Activated B cell treated with CpG ODN at 0.5 μM for 24 hours (primary cell): Measurements from ENCODE around the gene CLTCL1. TPM values are rescaled to one million over a fixed set of nuclear protein-coding genes. Genes with fewer than 3 reads are reported as not detected.

Source experiments
- ATAC-seq: fragments of 200-7000 bp; cut with Tn5 transposase; one replicate; pipeline ENCODE4 v1.10.0; 2021; ENCODE audit warnings: low read depth, mild to moderate bottlenecking, moderate library complexity
- CTCF ChIA-PET: fragments of 350-600 bp; sonication (Branson Sonifier 250); formaldehyde crosslinking; loops from one replicate; lab custom pipeline; 2021; ENCODE audit warnings: antibody characterized with exemption; lab: Charles Lee
- POLR2A ChIA-PET: fragments of 350-600 bp; sonication (Branson Sonifier 250); formaldehyde crosslinking; loops from one replicate; lab custom pipeline; 2021; ENCODE audit warnings: antibody characterized with exemption; lab: Charles Lee
- DNase-seq: peaks from one replicate; pipeline ENCODE4 v3.0.0; 2022
- H3K27ac Mint-ChIP-seq: one replicate; pipeline ENCODE4 v1.8.0; 2020; ENCODE audit warnings: mixed read lengths
- H3K27me3 Mint-ChIP-seq: one replicate; pipeline ENCODE4 v1.8.0; 2021; ENCODE audit warnings: mixed read lengths
- H3K36me3 Mint-ChIP-seq: one replicate; pipeline ENCODE4 v1.8.0; 2021; ENCODE audit warnings: low read depth, mixed read lengths
- H3K4me1 Mint-ChIP-seq: one replicate; pipeline ENCODE4 v1.8.0; 2021; ENCODE audit warnings: mixed read lengths
- H3K4me3 Mint-ChIP-seq: one replicate; pipeline ENCODE4 v1.8.0; 2020; ENCODE audit warnings: mild to moderate bottlenecking, mixed read lengths
- H3K9me3 Mint-ChIP-seq: one replicate; pipeline ENCODE4 v1.8.0; 2020; ENCODE audit warnings: mixed read lengths
- intact Hi-C: fragments of 100-400 bp; cut with micrococcal nuclease; formaldehyde crosslinking; loops from one replicate; pipeline ENCODE4 v1.15.1; 2024
- total RNA-seq: library from RNA; stranded (reverse); gene quantifications from 2 replicates; pipeline ENCODE4 v1.2.3, GENCODE V29; 2022
- TF ChIP-seq, protein P1 (sequence below): fragments of 200-600 bp; IDR thresholded peaks from one replicate; pipeline ENCODE4 v1.8.0; 2022; ENCODE audit warnings: antibody characterized with exemption, mild to moderate bottlenecking

The CLTCL1 gene
- total RNA-seq, 1 donor from 2014 or later, result 5.0 TPM

DNA sequence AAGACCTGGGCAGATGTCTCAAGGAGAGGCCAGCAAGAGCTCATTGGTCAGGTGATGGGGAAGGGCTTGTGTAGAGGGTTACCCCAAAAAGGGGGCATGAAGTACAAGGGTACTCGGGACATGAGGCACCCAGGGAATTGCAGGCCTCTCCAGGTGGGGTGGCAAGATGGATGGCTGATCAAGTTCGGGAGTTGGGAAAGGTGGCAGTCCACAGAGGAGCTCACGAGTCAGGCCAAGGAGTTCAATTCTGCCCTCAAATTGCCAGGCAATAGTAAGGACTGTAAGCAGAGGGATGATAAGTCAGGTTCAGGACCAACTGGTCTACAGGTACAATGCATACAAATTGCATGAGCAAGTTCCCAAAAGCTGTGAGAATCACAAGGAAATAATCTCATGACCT, 70.7 kb downstream of the CLTCL1 start:
- POLR2A ChIA-PET, result no interaction called here
- CTCF ChIA-PET, result interaction anchor here (5.2 kb wide), 1 partner anchor 409 kb away, joined by 18 read pairs; no protein-coding TSS in a partner anchor
- no peak overlapping the region for H3K27ac Mint-ChIP-seq

GRCh38 chr22:19218541-19219233, 72.8 kb downstream of the CLTCL1 start:
- TF ChIP-seq, protein P1, sequence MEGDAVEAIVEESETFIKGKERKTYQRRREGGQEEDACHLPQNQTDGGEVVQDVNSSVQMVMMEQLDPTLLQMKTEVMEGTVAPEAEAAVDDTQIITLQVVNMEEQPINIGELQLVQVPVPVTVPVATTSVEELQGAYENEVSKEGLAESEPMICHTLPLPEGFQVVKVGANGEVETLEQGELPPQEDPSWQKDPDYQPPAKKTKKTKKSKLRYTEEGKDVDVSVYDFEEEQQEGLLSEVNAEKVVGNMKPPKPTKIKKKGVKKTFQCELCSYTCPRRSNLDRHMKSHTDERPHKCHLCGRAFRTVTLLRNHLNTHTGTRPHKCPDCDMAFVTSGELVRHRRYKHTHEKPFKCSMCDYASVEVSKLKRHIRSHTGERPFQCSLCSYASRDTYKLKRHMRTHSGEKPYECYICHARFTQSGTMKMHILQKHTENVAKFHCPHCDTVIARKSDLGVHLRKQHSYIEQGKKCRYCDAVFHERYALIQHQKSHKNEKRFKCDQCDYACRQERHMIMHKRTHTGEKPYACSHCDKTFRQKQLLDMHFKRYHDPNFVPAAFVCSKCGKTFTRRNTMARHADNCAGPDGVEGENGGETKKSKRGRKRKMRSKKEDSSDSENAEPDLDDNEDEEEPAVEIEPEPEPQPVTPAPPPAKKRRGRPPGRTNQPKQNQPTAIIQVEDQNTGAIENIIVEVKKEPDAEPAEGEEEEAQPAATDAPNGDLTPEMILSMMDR, result no peak
- intact Hi-C loops, result loop anchor here (1.0 kb wide), 2 partner anchors 260 to 412 kb away; no protein-coding TSS in a partner anchor
- Mint-ChIP-seq H3K27ac (no peak overlapping the region), H3K27me3 (peaks cover 2% of the 10 kb centered on the region), H3K4me1 (peaks cover 4% of the 10 kb centered on the region), H3K4me3 (no peak overlapping the region), H3K36me3 (no peaks in the 10 kb centered on the region), H3K9me3 (no peaks in the 10 kb centered on the region)
- POLR2A ChIA-PET, result interaction anchor here (1.1 kb wide), 1 partner anchor 73 kb away, joined by 12 read pairs; the partner anchor contains the start of gene CLTCL1
- no peak for DNase-seq
- CTCF ChIA-PET, result interaction anchor here (5.2 kb wide), 1 partner anchor 411 kb away, joined by 18 read pairs; no protein-coding TSS in a partner anchor
- ATAC-seq, result no peak

More for the DNA sequence above, 70.7 kb downstream of the CLTCL1 start:
- H3K36me3 Mint-ChIP-seq, result no peaks in the 10 kb centered on the region
- H3K9me3 Mint-ChIP-seq, result no peaks in the 10 kb centered on the region
- TF ChIP-seq, protein P1, result no peak
- peaks cover 4% of the 10 kb centered on the region for H3K4me1 Mint-ChIP-seq
- intact Hi-C loops, result no loop called here
- H3K4me3 Mint-ChIP-seq, result no peak overlapping the region
- no peak for DNase-seq
- no peaks in the 10 kb centered on the region for H3K27me3 Mint-ChIP-seq
- no peak for ATAC-seq

- no peak overlapping the region for H3K27ac Mint-ChIP-seq
- peaks cover 18% of the 10 kb centered on the region for H3K4me1 Mint-ChIP-seq
- H3K4me3 Mint-ChIP-seq, result no peak overlapping the region
- DNase-seq (no peak), ATAC-seq (no peak)
- no peaks in the 10 kb centered on the region for H3K9me3 Mint-ChIP-seq
- ChIA-PET CTCF (interaction anchor here (5.2 kb wide), 1 partner anchor 413 kb away, joined by 18 read pairs; no protein-coding TSS in a partner anchor), POLR2A (no interaction called here)
- H3K27me3 Mint-ChIP-seq, result peaks cover 2% of the 10 kb centered on the region
- no peaks in the 10 kb centered on the region for H3K36me3 Mint-ChIP-seq
- TF ChIP-seq, protein P1, result no peak
- intact Hi-C loops, result no loop called here
Observed at GRCh38 chr22:19216579-19216978, 74.9 kb downstream of the CLTCL1 start.

DNA sequence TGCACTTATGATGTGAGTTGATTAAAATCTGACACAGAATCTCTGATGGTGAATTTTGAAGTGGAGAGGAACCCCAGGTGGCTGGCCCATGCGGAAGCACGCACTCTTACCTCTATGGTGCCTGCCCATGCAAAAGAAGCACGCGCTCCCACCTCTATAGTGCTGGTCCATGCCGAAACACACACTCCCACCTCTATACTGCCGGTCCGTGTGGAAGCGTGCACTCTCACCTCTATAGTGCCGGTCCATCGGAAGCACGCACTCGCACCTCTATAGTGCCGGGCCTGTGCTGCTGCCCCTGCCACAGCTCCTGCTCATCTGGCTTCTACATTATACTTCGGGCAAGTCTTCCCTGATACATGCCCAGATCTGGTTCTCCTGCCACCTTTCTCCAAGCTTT, 76.2 kb downstream of the CLTCL1 start:
- DNase-seq, result no peak
- no peak overlapping the region for H3K4me3 Mint-ChIP-seq
- no peaks in the 10 kb centered on the region for H3K36me3 Mint-ChIP-seq
- intact Hi-C loops, result no loop called here
- ChIA-PET CTCF (no interaction called here), POLR2A (no interaction called here)
- peaks cover 18% of the 10 kb centered on the region for H3K4me1 Mint-ChIP-seq
- H3K9me3 Mint-ChIP-seq, result no peaks in the 10 kb centered on the region
- H3K27me3 Mint-ChIP-seq, result peaks cover 4% of the 10 kb centered on the region
- no peak overlapping the region for H3K27ac Mint-ChIP-seq
- no peak for ATAC-seq
- TF ChIP-seq, protein P1, result no peak

- intact Hi-C loops, result no loop called here
- no peaks in the 10 kb centered on the region for H3K36me3 Mint-ChIP-seq
- TF ChIP-seq, protein P1, result no peak
- H3K9me3 Mint-ChIP-seq, result no peaks in the 10 kb centered on the region
- ChIA-PET POLR2A (no interaction called here), CTCF (no interaction called here)
- H3K27me3 Mint-ChIP-seq, result peaks cover 11% of the 10 kb centered on the region
- H3K4me3 Mint-ChIP-seq, result no peak overlapping the region
- DNase-seq (no peak), ATAC-seq (no peak)
- no peak overlapping the region for H3K27ac Mint-ChIP-seq
- H3K4me1 Mint-ChIP-seq, result peaks cover 18% of the 10 kb centered on the region
Observed at GRCh38 chr22:19214078-19214473, 77.4 kb downstream of the CLTCL1 start.
